Effector memory CD4-positive, alpha-beta T cell (primary cell): ENCODE results near the gene BRAT1.

ENCODE experiments used
- DNase-seq, 3 donors: peaks; one replicate each; pipeline ENCODE4 v3.0.0-alpha.2; 2020
- H3K27ac ChIP-seq: 2 replicates; pipeline ENCODE4 v1.7.0; 2013; ENCODE audit warnings: mild to moderate bottlenecking, low read length, moderate library complexity; ENCODE audit not compliant: insufficient read depth, poor library complexity, severe bottlenecking
- H3K27me3 ChIP-seq: replicated peaks from 2 replicates; pipeline ENCODE4 v1.7.0; 2013; ENCODE audit warnings: mild to moderate bottlenecking, low read length; ENCODE audit not compliant: insufficient read depth, control insufficient read depth, poor library complexity, severe bottlenecking
- H3K36me3 ChIP-seq: 2 replicates; pipeline ENCODE4 v1.7.0; 2013; ENCODE audit warnings: mild to moderate bottlenecking, low read length, moderate library complexity; ENCODE audit not compliant: control insufficient read depth, insufficient read depth
- H3K4me1 ChIP-seq: 2 replicates; pipeline ENCODE4 v1.7.0; 2013; ENCODE audit warnings: low read length, mild to moderate bottlenecking; ENCODE audit not compliant: control insufficient read depth, insufficient read depth, poor library complexity, severe bottlenecking
- H3K4me3 ChIP-seq: 2 replicates; pipeline ENCODE4 v1.7.0; 2013; ENCODE audit warnings: low read length, low read depth, mild to moderate bottlenecking; ENCODE audit not compliant: insufficient read depth, poor library complexity, severe bottlenecking
- H3K9me3 ChIP-seq: 2 replicates; pipeline ENCODE4 v1.7.0; 2013; ENCODE audit warnings: mild to moderate bottlenecking, low read length, moderate library complexity; ENCODE audit not compliant: control insufficient read depth

Gene BRAT1

DNA sequence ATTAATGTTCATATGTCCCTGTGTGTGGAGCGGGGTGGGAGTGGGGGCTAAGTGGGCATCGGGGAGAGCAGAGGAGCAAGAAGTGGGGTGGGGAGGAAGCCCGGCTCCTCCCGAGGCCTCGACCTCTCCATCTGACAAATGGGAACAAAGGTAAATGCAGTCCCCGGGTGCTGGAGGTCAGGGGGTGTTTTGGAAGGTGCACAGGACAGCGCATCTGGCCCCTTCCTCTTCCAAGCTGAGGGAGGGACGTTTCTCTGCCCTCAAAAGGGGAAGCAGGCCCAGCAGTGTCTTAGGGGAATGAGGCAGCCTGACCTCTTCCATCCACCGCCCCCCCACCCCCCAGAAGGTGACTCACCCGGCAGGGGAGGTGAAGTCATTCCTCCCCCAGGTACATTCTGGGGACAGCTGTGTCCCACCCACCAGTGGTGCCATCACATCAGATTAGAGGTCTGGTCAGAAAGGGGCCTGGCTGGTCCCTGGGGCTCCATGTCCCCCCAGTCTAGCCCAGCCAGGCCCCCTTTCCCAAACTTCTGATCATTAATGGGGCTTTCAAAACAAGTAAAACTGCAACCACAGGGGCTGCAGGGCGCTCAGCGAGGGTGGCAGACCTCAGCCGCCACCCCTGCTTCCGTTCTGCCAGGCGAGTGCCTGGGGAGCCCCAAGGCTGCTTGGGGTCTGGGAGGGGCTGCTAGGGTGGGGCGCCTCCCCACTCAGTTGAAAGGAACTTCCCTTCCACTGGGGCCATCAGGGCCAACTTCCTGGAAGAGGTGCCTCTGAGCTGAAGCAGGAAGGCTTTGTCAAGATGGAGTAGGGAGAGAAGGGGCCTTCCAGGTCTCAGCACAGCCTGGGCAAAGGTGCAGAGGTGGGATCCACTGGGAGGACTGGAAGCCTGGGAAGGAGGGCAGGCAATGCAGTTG is 25.0 kb downstream of the BRAT1 start:
- Histone ChIP-seq H3K4me3 (peak overlapping the region; percentile 43), H3K4me1 (peaks cover 58% of the 10 kb centered on the region)
- peak; percentile 75 to 79 (median 77) for DNase-seq

DNA sequence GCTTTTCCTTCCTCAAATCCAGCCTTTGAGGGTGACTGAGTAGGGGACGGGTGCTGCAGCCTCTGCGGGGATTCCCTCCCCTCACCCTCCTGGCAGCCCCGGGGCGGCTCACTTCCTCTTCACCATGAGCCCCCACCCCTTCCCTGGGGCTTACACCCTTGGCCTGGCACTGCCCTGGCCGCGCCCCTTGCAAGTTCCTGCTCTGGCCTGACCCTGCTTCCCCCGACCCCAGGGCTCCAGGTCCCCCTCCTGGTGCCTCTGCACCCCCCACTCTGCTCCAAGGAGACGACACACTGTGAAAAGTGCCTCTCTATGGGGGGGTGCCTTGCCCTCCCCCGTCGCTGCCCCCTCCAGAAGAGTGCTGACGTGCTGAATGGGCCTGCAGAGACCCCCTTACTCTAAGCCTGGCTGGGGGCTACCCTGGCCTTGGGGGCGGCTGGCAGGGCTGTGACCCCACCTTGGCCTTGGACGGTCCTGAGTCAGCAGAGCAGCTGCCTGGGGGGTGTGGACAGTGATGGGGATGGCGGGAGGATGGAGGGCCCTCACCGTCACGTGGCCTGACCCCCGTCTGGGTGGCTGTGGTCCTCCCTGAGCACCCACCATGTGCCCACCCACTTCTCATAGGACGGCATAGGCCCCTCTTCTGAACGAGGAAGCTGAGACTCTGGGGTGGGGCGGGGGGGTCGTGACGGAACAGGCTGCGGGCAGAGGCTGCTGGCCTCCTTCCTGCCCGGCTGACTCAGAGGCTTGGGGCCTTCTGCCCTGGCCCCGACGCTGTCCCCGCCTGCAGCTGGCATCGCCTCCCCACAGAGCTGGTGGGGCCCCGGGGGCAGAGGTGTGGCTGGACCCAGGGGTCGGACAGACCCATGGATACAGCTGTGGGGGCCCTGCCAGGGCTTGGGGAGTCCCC is 25.9 kb downstream of the BRAT1 start:
- Histone ChIP-seq H3K27me3 (no peaks in the 10 kb centered on the region), H3K9me3 (no peaks in the 10 kb centered on the region), H3K36me3 (peaks cover 40% of the 10 kb centered on the region), H3K4me3 (peak overlapping the region; percentile 48), H3K27ac (peak overlapping the region; percentile 95), H3K4me1 (peaks cover 67% of the 10 kb centered on the region)
- DNase-seq, result peak; percentile 55 to 63 (median 60)

More for the DNA sequence above, 25.0 kb downstream of the BRAT1 start:
- H3K27ac ChIP-seq, result peak overlapping the region; percentile 95
- H3K36me3 ChIP-seq, result peaks cover 31% of the 10 kb centered on the region
- H3K9me3 ChIP-seq, result no peaks in the 10 kb centered on the region
- H3K27me3 ChIP-seq, result no peaks in the 10 kb centered on the region

DNA sequence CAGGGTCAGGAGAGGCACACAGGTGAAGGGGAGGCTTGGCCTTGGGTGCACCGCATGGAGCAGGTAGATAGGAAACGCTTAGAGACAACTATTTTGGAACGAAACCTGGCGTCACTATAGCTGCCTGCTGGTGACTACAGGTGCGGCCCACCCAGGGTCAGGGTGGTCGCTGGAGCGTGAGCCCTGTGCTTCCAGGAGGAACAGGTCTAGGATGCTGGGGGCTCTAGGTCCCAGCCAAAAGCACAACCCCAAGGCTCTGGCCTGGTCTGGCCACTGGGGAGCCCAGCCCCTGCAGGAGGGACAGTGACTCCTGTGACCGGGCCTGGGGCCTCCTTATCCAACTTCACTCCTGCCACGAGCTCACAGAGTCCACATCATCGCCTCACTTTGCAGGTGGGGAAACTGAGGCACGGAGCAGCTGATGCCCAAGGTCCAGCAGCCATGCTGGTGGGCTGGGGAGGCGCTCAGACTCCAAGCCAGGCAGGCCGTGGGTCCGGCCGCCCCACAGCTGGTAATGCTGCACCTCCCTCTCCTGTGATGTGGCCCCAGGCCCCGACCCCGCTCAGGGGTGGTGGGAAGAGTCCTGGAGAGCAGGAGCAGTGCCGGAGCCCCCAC is 26.7 kb downstream of the BRAT1 start:
- Histone ChIP-seq H3K27me3 (no peaks in the 10 kb centered on the region), H3K27ac (peak overlapping the region; percentile 95), H3K4me1 (peaks cover 76% of the 10 kb centered on the region), H3K9me3 (no peaks in the 10 kb centered on the region), H3K4me3 (peak overlapping the region; percentile 39), H3K36me3 (peaks cover 40% of the 10 kb centered on the region)
- DNase-seq, result no peak

DNA sequence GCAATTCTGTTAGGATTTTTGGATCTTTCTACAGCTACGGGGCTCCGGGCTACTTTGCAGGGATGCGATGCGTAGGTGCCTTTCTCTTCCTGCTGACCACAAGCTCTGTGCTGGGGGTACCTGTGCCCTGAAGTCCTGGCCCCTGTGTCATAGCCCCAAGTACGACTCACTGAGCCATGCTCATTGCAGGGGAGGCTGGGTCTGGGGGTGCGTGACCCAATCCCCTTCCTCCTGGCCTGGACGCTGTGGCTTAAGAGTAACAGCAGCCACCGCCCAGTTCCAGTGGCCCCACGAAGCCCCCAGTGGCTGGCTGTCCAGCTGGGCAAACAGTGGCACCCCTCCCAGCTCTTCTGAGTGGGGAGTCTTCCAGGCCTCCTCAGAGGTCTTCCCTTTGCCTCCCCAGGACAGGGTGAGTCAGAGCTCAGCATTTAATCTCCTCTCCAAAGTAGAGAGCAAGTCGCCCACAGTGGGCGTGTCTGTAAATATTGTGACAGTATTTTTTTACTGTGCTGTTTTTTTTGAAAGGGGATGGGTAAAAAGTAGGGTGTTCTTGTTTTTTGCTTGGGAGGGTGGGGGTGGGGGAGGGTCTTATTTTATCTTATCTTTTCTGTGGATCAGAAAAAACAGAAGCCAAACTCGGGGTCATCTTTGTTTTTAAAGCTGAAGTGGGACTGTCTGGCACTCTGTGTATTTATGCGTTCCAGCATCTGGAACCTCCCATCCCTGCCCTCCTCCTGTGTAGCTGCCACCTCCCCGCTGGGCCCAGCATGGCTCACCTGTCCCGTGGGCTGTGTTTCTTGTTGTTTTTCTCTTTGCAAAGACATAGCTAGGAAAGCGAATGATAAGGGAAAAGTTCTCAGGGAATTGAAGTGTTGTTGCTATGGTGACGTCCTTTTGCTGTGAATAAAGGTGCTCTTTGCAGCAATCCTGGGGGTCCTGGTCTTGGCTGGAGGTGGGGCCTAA is 27.5 kb downstream of the BRAT1 start:
- DNase-seq, result peak in 1 of 3 donors; percentile 53
- no peaks in the 10 kb centered on the region for H3K27me3 ChIP-seq
- H3K4me1 ChIP-seq, result peaks cover 84% of the 10 kb centered on the region
- peaks cover 40% of the 10 kb centered on the region for H3K36me3 ChIP-seq
- H3K27ac ChIP-seq, result peak overlapping the region; percentile 95
- H3K9me3 ChIP-seq, result no peaks in the 10 kb centered on the region
- H3K4me3 ChIP-seq, result peak overlapping the region; percentile 39

GRCh38 chr7:2526659-2527504 is 28.4 kb downstream of the BRAT1 start:
- peak overlapping the region; percentile 20 for H3K27ac ChIP-seq
- no peaks in the 10 kb centered on the region for H3K9me3 ChIP-seq
- peaks cover 40% of the 10 kb centered on the region for H3K36me3 ChIP-seq
- no peak overlapping the region for H3K4me3 ChIP-seq
- peaks cover 89% of the 10 kb centered on the region for H3K4me1 ChIP-seq
- H3K27me3 ChIP-seq, result no peaks in the 10 kb centered on the region
- DNase-seq, result no peak

- Histone ChIP-seq H3K9me3 (no peaks in the 10 kb centered on the region), H3K4me1 (peaks cover 86% of the 10 kb centered on the region)
- no peak for DNase-seq
Measured at GRCh38 chr7:2525658-2526630, 29.4 kb downstream of the BRAT1 start.

DNA sequence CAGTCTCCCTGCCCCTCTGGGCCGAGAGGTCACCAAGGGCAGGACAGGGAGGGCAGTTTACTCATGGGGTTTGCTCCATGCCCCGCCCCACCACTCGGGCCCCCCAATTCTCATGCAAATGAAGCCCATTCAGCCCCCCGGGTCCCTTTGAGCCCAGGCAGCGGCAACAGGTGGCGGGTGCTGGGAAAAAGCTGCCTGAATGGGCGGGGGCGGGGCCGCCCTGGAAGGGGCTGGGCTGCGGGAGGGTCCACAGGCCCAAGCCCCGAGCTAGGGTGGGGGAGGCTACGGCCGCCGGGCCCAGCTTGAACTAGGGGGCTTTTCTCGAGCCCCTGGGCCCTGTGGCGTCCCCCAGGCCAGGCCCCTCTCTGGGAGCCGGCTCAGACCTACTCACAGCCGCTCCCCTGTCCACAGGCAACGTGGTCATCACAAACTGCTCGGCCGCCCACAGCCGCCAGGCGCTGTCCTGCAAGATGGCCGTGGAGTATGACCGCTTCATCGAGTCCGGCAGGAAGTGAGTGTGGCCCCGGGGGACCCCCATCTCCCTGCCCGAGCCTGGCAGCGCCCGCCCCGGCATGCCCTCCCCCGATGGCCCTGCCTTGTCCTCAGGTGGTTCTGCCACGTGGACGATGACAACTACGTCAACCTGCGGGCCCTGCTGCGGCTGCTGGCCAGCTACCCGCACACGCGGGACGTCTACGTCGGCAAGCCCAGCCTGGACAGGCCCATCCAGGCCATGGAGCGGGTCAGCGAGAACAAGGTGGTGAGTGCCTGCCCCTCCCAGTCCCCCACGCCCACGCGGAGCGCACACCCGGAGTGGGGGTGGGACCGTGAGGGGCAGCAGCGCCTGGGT is 30.3 kb downstream of the BRAT1 start:
- no peaks in the 10 kb centered on the region for H3K9me3 ChIP-seq
- H3K36me3 ChIP-seq, result peaks cover 40% of the 10 kb centered on the region
- H3K4me1 ChIP-seq, result peaks cover 77% of the 10 kb centered on the region
- H3K4me3 ChIP-seq, result no peak overlapping the region
- no peak for DNase-seq
- H3K27me3 ChIP-seq, result no peaks in the 10 kb centered on the region
- H3K27ac ChIP-seq, result peak overlapping the region; percentile 93

More at GRCh38 chr7:2525658-2526630, 29.4 kb downstream of the BRAT1 start:
- Histone ChIP-seq H3K27ac (peak overlapping the region; percentile 42), H3K27me3 (no peaks in the 10 kb centered on the region), H3K4me3 (no peak overlapping the region), H3K36me3 (peaks cover 40% of the 10 kb centered on the region)
